Lung (tissue), 12 donors: ENCODE measurements around the gene BDKRB1. TPM values are rescaled to one million over a fixed set of nuclear protein-coding genes. Genes with fewer than 3 reads are reported as not detected.
"Not testable (repeated sequence)": the region's sequence is repeated elsewhere in the genome, so short reads cannot be mapped to it uniquely, and the experiment has no call there.

ENCODE experiments used
- ATAC-seq: fragments of 200-7000 bp; cut with Tn5 transposase; one replicate; pipeline ENCODE4 v1.9.1; 2020; ENCODE audit warnings: moderate number of reproducible peaks; ENCODE audit not compliant: insufficient read depth, low FRiP score
- DNase-seq, 3 donors: peaks; one replicate each; pipeline ENCODE4 v3.0.0-alpha.2; 2013 to 2017
- H3K27ac ChIP-seq, 2 donors: one replicate each; pipeline ENCODE4 v1.5.1; 2013; ENCODE audit warnings: mild to moderate bottlenecking in 2 of 2, moderate library complexity in 2 of 2, control low read depth in 1 of 2, inconsistent platforms in 1 of 2, low read depth in 1 of 2, low read length in 1 of 2
- H3K27me3 ChIP-seq, 3 donors: one replicate each; pipeline ENCODE4 v1.5.1; 2013; ENCODE audit warnings: low read length in 2 of 3; ENCODE audit not compliant: control insufficient read depth in 3 of 3, insufficient read depth in 3 of 3
- H3K36me3 ChIP-seq, 4 donors: one replicate each; pipeline ENCODE4 v1.5.1; 2013; ENCODE audit warnings: low read length in 4 of 4, mild to moderate bottlenecking in 1 of 4, moderate library complexity in 1 of 4; ENCODE audit not compliant: control insufficient read depth in 4 of 4, insufficient read depth in 4 of 4
- H3K4me1 ChIP-seq, 5 donors: one replicate each; pipeline ENCODE4 v1.5.1; 2013; ENCODE audit warnings: low read length in 5 of 5, mild to moderate bottlenecking in 2 of 5, moderate library complexity in 1 of 5; ENCODE audit not compliant: control insufficient read depth in 5 of 5, insufficient read depth in 5 of 5
- H3K4me3 ChIP-seq: one replicate; pipeline ENCODE4 v1.5.1; 2013; ENCODE audit warnings: mild to moderate bottlenecking, control low read depth, moderate library complexity
- H3K9ac ChIP-seq, 2 donors: one replicate each; pipeline ENCODE4 v1.5.1; 2013; ENCODE audit warnings: low read length in 2 of 2, control low read depth in 1 of 2; ENCODE audit not compliant: insufficient read depth in 1 of 2
- H3K9me3 ChIP-seq, 4 donors: one replicate each; pipeline ENCODE4 v1.5.1; 2013; ENCODE audit warnings: low read length in 3 of 4, mild to moderate bottlenecking in 1 of 4, moderate library complexity in 1 of 4; ENCODE audit not compliant: control insufficient read depth in 4 of 4, insufficient read depth in 3 of 4
- WGBS, 2 donors: extraction: QIAGEN DNeasy Blood & Tissue Kit; methylation state at CpG; one replicate each; pipeline ENCODE4 v1.1.7; 2013; 5-methylcytosine and 5-hydroxymethylcytosine counted together
- polyA plus RNA-seq, 2 donors: library from polyadenylated mRNA; stranded (reverse); fragments of 200-250 nt; gene quantifications; one replicate each; pipeline ENCODE4 v1.2.1, GENCODE V29; 2013
- total RNA-seq, 2 donors: library from RNA; depleted of rRNA in 1 of 2; stranded (reverse); fragments of >200 nt in 1 of 2; gene quantifications; one replicate each; pipeline ENCODE4 v1.2.1, GENCODE V29; 2014 to 2021
- TF ChIP-seq, protein P1 (sequence below): IDR thresholded peaks from 2 replicates; pipeline ENCODE4 v1.5.1; 2012; ENCODE audit warnings: mild to moderate bottlenecking; ENCODE audit errors: control extremely low read depth, extremely low read depth
- donor health status: control.
- donor health status: control.
- donor health status: Bipolar disorder and iron deficiency.
- donor health status: healthy.
- donor health status: DM: yes; HTN: yes; CAD: no.

Gene BDKRB1
- total and polyA plus RNA-seq, 4 donors: 0.18 to 5.4 (median 0.42) TPM

DNA sequence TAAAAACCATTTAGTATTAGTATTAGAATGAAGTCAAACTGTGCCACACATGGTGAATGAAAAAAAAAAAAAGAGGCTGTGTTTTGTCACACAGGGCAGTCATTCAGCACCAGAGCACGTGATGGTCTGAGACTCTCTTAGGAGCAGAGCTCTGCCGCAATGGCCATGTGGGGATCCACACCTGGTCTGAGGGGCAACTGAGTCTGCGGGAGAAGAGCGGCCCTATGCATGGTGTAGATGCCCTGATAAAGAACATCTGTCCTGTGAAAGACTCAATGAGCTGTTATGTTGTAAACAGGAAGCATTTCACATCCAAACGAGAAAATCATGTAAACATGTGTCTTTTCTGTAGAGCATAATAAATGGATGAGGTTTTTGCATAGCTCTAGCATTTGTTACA is 12.2 kb upstream of the BDKRB1 start:
- Histone ChIP-seq H3K36me3 (no peaks in the 10 kb centered on the region), H3K9me3 (peaks cover 0 to 4% (median 0%) of the 10 kb centered on the region in 4 donors), H3K4me3 (no peak overlapping the region), H3K27me3 (no peaks in the 10 kb centered on the region), H3K9ac (no peak overlapping the region), H3K4me1 (peaks cover 0 to 17% (median 0%) of the 10 kb centered on the region in 5 donors), H3K27ac (no peak overlapping the region)
- peak; percentile 58 to 96 (median 92) for DNase-seq
- 50 to 57% methylated on average over 5 of the region's 5 CpGs for WGBS, 2 donors
- TF ChIP-seq, protein P1, sequence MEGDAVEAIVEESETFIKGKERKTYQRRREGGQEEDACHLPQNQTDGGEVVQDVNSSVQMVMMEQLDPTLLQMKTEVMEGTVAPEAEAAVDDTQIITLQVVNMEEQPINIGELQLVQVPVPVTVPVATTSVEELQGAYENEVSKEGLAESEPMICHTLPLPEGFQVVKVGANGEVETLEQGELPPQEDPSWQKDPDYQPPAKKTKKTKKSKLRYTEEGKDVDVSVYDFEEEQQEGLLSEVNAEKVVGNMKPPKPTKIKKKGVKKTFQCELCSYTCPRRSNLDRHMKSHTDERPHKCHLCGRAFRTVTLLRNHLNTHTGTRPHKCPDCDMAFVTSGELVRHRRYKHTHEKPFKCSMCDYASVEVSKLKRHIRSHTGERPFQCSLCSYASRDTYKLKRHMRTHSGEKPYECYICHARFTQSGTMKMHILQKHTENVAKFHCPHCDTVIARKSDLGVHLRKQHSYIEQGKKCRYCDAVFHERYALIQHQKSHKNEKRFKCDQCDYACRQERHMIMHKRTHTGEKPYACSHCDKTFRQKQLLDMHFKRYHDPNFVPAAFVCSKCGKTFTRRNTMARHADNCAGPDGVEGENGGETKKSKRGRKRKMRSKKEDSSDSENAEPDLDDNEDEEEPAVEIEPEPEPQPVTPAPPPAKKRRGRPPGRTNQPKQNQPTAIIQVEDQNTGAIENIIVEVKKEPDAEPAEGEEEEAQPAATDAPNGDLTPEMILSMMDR: no peak
- ATAC-seq: no peak

DNA sequence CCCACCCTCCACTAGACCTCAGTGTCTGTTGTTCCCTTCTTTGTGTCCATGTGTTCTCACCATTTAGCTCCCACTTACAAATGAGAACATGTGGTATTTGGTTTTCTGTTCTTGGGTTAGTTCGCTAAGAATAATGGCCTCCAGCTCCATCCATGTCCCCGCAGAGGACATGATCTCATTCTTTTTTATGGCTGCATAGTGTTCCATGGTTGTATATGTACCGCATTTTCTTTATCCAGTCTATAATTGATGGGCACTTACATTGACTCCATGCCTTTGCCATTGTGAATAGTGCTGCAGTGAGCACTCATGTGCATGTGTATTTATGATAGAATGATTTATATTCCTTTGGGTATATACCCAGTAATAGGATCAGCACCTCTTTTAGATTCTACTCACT is 10.9 kb upstream of the BDKRB1 start:
- not testable (repeated sequence) for H3K27ac ChIP-seq, H3K4me3 ChIP-seq, H3K36me3 ChIP-seq, ATAC-seq, H3K9ac ChIP-seq, H3K9me3 ChIP-seq, DNase-seq, H3K27me3 ChIP-seq
- WGBS, 2 donors: 98% methylated on average over 3 of the region's 3 CpGs
- peaks cover 0 to 24% (median 0%) of the 10 kb centered on the region in 5 donors for H3K4me1 ChIP-seq

DNA sequence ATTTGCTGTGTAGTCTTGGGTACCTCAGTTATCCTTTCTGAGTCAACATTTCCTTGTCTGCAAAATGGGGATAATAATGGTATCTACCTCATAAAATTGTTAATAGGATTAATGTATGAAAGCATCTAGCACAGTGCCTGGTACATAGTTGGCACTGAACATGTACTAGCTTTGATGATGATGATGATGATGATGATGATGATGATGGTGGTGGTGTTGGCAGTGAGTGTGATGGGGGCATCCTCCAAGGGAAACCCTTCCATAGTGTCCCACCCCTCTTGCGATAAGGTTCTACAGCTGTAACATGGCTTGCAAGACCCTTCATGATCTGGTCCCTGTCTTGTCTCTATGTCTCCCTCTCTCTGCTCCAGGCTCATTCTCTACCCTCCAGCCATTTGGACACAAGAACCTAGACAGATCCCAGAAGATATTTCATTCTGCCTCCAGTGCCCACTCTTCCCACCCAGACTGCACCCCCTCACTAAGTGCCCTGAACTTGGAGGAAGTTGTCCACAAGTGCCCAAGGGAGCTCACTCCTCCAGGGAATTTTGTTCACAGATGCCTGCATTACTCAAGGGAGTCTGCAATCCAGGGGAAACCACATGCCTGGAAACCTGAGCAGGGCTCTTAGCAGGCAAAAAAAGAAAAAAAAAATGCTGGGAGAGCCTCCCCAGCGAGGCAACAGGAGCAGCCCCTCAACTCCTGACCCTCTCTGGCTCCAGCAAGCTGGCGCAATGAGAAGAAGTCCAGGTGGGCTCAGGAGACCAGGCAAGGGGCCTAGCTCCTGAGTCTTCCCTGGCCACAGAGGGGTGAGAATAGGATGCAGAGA is 10.1 kb upstream of the BDKRB1 start:
- DNase-seq: no peak

DNA sequence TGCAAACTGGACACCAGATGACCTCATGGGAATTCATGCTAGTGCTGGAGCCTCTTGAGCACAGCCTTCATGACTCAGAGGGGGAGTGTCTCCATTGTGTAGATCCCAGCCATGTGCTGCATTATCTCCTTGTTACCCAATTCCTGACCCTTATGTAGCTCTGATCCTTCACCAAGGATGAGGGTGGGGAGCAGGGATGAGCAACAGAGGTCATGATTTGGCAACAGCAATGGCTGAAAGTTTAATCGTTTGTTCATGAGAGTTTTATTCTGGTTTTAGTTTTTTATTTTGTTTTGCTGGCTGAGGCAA is 9.5 kb upstream of the BDKRB1 start:
- no peak overlapping the region for H3K27ac ChIP-seq
- no peak overlapping the region for H3K9ac ChIP-seq
- H3K4me1 ChIP-seq: peaks cover 0 to 24% (median 1%) of the 10 kb centered on the region in 5 donors
- H3K36me3 ChIP-seq: no peaks in the 10 kb centered on the region
- WGBS, 2 donors: 93 to 100% methylated on average over 1 of the region's 1 CpG
- DNase-seq (no peak), ATAC-seq (peak; percentile 85)
- TF ChIP-seq, protein P1: no peak
- H3K27me3 ChIP-seq: peaks cover 0 to 3% (median 0%) of the 10 kb centered on the region in 3 donors
- H3K9me3 ChIP-seq: no peaks in the 10 kb centered on the region
- H3K4me3 ChIP-seq: no peak overlapping the region

More for the DNA sequence above, 10.1 kb upstream of the BDKRB1 start:
- H3K36me3 ChIP-seq: no peaks in the 10 kb centered on the region
- 90 to 97% methylated on average over 3 of the region's 3 CpGs for WGBS, 2 donors
- TF ChIP-seq, protein P1: no peak
- H3K9me3 ChIP-seq: peaks cover 0 to 1% (median 0%) of the 10 kb centered on the region in 4 donors
- H3K4me1 ChIP-seq: peaks cover 0 to 24% (median 0%) of the 10 kb centered on the region in 5 donors
- no peak overlapping the region for H3K27ac ChIP-seq
- no peak for ATAC-seq
- H3K9ac ChIP-seq: no peak overlapping the region
- no peak overlapping the region for H3K4me3 ChIP-seq
- H3K27me3 ChIP-seq: peaks cover 0 to 3% (median 0%) of the 10 kb centered on the region in 3 donors
